MV-4-11 (cell line): ENCODE results near the gene PCNP.
"Not testable (repeated sequence)": the region's sequence is repeated elsewhere in the genome, so short reads cannot be mapped to it uniquely, and the experiment has no call there.

ENCODE experiments used
- DNase-seq: peaks from one replicate; lab custom pipeline; 2025; lab: John Stamatoyannopoulos, UW

PCNP gene, protein sequence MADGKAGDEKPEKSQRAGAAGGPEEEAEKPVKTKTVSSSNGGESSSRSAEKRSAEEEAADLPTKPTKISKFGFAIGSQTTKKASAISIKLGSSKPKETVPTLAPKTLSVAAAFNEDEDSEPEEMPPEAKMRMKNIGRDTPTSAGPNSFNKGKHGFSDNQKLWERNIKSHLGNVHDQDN

DNA sequence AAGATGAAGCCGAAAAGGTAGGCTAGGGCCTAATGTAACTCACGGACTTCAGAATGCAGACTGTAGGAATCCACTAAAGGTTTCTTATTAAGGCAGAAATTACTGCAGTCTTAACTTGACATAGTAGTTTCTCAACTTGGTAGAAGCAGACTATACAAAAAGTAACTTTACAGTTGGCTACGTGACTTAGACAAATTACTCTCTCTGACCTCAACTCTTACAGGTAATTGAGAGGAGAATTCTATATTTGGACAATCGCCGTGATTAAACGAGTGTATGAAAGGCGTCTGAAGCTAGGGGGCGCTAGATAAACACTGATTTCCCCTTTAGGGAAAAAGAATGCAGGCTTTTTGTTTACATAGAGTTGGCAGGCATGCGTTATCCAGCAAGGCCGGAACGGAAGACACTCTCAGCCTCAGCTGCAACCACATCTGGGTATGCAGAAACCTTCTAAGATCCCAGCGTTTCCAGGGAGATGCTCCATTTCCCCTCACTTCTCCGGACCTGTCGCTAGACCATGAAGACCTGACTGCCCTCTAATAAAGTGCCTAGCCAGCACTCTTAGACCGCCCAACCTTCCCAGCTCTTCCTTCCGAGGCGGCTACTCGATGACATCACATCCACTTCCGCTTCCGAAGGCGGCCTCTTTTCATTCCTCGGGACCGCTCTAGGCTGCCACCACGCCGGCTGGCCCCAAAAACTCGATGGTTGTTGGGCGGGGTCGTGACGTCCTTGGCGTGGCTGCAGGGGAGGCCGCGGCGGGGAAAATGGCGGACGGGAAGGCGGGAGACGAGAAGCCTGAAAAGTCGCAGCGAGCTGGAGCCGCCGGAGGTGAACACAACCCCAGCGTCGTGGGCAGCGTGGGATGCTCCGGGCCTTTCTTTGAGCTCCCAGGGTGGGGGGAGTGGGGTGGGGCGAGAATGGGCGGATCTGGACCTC lies at the start of gene PCNP:
TSS of gene PCNP (plus strand) at position 732 of the 939 bp plus-strand sequence. CDS start at position 768, 36 bp downstream.
- peak; percentile 98 for DNase-seq

DNA sequence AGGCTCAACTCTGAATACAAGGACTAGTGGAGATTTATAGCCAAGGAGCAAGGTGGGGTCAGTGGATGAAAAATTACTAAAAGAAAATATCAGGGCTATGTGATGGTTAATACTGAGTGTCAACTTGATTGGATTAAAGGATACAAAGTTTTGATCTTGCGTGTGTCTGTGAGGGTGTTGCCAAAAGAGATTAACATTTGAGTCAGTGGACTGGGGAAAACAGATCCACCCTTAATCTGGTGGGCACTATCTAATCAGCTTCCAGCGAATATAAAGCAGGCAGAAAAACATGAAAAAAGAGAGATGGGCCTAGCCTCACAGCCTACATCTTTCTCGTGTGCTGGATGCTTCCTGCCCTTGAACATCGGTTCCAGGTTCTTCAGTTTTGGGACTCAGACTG lies 46.5 kb upstream of the PCNP start:
- no peak for DNase-seq

DNA sequence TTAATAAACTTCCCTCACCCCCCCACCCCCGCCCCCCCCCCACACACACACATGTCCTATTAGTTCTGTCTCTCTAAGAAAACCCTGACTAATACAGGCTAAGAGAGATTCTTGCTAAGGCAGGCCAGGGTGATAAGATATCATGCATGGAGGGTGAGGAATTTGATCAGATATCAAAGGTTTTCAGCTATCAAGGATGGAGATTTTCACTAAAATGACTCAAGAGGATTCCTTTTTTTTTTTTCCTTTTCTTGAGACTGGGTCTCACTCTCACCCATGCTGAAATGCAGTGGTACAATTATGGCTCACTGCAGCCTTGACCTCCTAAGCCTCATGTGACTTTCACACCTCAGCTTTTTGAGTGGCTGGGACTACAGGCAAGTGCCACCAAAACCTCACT lies 46.1 kb upstream of the PCNP start:
- no peak for DNase-seq

DNA sequence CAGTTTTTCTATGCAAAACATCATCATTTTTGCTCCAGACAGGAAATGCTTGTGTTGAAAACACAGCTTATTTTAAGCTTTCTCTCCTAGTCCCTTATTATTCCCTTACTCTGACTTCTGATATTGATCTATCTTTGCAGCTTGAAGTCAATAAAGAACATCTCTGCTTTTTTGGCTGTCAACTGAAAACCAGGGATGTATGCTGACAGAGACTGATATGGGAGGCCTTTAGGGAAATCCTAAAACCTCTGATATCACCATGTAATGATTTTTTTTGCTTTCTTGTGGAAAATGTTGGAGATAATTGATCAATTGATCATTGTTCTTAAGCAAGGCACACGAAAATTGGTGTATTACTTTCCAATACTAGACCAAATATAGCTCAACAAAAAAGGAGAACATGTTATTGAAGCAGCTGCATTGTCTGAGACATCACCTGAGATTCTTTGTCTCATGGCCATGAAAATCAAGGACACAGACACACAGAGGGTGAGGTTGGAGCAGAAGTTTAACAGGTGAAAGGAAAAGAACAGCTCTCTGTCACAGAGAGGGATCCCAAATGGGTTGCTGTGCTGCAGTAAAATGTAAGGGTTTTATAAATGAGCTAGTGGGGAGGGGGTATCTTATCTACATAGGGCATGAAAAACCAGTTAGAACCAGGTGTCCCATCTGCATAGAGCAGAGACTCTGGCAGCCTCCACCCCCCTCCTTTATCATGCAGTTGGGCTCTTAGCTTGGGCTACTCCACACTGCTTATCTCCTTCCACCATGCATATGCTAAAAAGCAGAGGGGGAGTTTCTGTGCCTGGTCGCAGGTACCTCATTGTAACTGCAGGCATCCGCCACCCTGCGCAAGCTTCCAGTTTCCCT lies 43.9 kb upstream of the PCNP start:
- DNase-seq: no peak

DNA sequence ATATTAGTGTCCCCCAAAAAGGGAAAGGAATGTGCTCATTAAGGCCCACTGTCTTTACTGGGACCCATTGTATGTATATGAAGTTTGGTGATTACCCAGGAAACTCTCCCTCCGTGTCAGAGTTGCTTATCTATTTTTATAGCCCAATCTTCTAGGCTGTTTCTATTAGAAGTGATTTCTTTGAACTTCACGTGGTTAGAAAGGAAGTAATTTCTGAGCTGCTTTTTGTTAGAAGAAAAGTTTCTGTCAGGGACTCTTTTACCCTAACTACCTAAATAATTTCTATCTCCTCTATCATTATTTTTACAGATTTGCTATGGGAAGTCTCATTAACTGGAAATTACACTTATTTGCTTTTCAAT lies 43.3 kb upstream of the PCNP start:
- DNase-seq: no peak

DNA sequence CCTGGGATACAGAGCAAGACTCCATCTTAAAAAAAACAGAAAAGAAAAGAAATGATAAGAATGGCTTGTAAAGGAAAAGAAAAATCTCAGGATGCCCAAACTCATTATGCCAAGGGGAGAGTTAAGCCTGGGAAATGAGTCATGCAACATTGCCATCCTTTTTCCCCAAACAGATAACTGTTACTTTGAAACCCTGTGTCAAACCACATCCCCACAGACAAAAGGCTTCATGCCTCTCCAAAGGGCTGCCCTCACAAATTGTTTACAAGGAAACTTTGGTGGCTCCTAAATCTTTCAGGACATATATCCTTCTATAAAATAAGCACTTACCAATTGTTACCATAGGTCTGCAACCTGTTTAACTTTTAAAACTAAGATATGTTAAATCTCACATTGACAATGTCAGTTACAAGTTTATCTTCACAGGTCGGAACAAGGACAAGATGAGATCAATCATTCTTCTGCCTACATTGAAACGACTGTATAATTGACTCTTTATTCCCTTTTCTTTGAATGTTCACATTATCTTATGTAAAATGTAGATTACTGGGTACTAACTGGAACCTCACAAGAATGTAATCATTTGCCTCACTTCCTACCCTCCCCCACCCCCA lies 42.4 kb upstream of the PCNP start:
- DNase-seq: peak; percentile 74

DNA sequence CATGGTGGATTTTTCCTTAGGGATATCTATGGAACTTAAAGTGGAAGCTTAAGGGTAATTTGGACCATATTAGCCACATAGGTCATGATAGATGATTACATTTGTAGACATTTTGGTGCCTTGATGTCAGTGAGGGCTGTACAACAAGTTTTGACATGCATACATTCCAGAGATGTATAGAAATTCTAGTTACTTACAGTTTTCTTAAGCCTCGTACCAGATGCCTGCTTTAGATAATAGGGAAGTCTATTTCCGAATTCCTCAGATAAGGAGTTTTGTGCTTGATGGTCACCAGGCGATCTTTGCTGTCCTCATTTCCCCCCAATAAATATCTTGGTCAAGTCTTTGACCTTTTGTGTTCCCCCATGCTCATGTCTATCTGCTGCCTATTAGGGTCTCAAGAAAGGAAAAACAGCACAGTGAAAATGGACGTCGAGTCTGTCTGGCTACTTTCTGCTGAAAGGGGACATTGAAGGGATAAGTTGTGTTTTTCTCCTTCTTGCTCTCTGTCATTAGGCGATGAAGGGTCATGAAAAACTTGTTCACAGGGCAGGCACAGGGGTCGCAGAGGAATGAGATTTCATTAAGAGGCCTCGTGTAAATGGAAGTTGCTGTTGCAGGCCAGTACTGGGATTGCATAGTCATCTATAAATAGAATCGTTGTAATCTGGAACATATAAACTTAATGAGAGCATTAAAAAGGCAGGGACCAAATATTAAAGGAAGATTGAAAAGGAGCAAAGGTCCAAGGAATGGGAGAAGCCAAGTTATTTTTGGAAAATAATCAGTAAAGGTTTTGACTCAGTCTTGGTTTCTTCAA lies 41.0 kb upstream of the PCNP start:
- no peak for DNase-seq

DNA sequence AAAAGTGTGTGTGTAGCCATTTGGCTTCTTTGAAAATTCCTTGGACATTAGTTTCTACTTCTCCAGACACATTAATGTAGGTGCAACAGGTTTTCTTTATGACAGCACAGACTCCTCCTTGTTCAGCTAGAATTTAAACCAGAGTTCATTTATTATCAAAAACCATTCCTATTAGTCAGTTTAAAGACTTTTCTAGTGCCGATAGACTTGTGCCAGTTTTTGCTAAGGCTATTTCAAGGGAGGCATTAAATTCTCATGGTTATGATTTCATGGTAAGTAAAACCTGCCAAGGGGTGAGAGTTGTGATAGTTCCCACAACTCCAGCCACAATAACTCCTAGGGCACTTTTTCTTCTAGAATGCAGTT lies 40.4 kb upstream of the PCNP start:
- no peak for DNase-seq

DNA sequence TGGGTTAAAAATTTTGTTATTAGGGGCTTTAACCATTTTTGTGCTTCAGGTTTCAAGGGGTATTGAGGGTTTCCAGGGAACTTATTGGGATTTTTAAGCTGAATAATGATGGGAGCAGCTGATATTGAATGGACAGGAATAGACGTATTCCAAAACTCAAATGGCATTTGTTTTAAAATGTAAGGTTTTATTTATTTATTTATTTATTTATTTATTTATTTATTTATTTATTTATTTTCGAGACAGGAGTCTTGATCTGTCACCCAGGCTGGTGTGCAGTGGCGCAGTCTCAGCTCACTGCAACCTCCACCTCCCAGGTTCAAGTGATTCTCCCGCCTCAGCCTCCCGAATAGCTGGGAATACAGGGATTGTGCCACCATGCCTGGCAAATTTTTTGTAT lies 38.8 kb upstream of the PCNP start:
- DNase-seq: no peak

DNA sequence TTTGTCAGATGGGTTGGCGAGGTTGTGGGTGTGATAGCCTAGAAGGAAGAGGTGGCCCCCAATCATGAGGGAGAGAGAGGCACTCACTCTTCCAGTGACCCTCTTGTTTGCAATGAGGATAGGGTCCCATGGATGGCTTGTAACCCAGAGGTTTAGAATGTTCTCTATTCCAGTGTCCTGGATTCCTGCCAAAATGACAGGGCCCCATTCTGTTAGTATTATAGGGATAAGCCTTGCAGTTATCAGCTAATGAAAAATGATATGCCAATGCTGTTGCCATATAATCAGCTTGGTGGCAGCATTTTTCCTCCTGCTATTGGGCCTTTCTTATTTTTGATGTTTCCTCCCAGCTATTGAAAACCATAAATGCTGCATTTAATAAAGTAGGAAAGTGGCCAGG lies 37.7 kb upstream of the PCNP start:
- no peak for DNase-seq

DNA sequence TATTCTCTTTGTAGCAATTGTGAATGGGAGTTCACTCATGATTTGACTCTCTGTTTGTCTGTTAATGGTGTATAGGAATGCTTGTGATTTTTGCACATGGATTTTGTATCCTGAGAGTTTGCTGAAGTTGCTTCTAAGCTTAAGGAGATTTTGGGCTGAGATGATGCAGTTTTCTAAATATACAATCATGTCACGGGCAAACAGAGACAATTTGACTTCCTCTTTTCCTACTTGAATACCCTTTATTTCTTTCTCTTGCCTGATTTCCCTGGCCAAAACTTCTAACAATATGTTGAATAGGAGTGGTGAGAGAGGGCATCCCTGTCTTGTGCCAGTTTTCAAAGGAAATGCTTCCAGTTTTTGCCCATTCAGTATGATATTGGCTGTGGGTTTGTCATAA lies 37.0 kb upstream of the PCNP start:
- DNase-seq: peak; percentile 28

DNA sequence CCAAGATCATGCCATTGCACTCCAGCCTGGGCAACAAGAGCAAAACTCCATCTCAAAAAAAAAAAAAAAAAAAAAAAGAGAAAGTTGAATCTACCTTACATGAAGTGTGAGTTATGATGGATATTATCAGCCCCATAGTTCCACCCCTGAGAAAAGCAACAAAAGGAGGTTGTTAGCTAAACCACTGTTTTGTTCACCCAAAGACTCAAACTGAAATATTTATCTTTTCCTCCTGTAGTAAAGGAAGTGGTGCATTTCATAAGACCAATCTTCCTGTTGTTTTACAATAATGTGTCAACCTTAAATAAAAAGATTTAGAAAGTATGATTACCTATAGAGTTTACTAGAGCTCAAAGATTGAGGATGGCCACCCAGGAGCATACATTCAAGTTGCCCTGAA lies 31.0 kb upstream of the PCNP start:
- no peak for DNase-seq

DNA sequence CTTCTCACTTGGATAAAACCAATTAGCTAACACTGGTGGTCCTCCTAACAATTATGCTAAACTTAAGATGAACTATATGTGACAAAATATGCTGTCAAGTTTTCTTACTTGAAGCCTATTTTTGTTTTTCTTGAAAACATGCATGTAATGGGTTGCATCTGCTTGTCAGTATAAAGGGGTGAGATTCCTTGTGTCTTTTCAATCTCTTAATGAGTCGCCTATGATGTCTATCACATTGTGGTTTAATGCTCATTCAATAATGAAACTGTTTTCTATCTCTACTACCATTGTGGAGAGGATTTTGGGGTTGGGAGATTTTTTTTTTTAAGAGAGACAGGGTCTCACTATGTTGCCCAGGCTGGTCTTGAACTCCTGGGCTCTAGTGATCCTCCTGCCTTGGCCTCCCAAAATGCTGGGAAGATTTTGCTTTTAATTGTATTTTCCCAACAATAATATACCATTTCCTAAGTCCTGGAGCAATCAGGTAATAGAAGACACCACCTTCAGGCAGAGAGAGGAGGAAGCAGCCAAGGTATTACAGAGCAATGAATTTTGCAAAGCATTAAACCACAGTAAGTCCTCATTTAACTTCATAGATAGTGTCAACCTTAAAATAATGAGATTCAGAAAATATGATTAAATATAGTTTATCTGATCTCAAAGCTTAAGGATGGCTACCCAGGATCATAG lies 29.7 kb upstream of the PCNP start:
- DNase-seq: no peak

DNA sequence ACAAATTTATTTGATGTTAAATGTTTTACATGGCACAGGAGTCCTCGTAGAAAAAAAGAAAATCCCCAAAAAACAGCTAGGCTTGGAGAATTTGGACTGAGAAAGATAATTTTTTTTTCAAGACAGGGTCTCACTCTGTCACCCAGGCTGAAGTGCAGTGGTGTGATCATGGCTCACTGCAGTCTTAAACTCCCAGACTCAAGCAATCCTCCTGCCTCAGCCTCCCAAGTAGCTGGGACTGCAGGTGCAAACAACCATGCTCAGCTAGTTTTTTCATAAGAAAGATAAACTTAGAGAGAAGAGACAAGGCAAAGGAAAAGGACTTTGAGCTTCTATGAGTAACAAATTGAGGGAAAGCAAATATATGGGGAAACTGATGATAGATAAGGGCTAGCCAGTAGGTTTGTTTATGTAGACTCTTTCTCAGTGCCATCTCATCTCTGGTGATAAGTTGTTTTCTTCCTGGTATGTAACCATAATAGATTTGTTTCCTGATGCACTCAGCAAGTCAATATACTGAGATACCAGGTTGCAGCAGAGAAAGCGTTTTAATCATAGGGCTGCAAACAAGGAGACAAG lies 25.4 kb upstream of the PCNP start:
- DNase-seq: no peak

DNA sequence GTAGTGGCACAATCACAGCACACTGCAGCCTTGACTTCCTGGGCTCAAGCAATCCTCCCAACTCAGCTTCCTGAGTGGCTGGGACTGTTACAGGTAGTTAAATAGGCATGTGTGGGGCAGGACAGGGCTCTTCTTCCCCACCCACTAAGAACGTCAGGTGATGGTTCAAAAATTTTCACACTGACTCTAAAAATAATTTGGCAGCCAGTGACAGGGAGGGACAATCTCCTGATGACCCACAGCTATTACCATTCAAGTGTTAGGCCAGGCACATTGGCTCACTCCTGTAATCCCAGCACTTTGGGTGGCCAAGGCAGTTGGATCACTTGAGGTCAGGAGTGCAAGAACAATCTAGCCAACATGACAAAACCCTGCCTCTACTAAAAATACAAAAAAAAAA lies 24.5 kb upstream of the PCNP start:
- DNase-seq: no peak

DNA sequence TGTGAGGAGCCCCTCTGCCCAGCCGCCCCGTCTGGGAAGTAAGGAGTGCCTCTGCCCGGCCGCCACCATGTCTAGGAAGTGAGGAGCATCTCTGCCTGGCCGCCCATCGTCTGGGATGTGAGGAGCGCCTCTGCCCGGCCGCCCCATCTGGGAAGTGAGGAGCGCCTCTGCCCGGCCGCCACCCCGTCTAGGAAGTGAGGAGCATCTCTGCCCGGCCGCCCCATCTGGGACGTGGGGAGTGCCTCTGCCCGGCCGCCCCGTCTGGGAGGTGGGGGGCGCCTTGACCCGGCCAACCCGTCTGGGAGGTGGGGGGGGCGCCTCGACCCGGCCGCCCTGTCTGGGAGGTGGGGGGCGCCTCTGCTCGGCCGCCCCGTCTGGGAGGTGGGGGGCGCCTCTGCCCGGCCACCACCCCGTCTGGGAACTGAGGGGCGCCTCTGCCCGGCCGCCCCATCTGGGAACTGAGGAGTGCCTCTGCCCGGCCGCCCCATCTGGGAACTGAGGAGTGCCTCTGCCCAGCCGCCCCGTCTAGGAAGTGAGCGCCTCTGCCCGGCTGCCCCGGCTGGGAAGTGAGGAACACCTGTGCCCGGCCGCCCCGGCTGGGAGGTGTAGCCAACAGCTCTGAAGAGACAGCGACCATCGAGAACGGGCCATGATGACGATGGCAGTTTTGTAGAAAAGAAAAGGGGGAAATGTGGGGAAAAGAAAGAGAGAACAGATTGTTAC lies 22.5 kb upstream of the PCNP start:
- not testable (repeated sequence) for DNase-seq

DNA sequence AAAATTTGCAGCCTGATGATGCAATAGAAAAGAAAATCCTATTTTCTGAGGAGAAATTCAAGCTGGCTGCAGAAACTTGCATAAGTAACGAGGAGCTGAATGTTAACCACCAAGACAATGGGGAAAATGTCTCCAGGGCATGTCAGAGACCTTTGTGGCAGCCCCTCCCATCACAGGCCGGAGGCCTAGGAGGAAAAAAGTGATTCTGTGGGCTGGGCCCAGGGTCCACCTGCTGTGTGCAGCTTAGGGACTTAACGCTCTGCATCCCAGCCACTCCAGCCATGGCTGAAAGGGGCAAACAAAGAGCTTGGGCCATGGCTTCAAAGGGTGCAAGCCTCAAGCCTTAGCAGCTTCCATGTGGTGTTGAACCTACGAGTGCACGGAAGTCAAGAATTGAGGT lies 20.6 kb upstream of the PCNP start:
- DNase-seq: peak; percentile 63

DNA sequence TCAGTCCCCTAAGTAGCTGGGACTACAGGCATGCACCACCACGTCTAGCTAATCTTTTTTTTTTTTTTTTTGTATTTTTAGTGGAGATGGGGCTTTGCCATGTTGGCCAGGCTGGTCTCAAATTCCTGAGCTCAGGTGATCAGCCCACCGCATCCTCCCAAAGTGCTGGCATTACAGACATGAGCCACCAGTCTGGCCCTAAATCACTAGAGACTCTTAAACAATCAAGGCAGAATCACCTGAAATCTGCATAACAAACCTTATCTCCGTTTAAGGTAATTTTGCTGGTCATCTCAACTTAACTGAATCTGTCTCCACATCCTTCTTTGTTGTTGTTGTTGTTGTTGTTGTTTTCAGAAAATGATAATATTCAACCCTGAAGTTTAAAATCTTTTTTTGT lies 17.9 kb upstream of the PCNP start:
- DNase-seq: no peak

DNA sequence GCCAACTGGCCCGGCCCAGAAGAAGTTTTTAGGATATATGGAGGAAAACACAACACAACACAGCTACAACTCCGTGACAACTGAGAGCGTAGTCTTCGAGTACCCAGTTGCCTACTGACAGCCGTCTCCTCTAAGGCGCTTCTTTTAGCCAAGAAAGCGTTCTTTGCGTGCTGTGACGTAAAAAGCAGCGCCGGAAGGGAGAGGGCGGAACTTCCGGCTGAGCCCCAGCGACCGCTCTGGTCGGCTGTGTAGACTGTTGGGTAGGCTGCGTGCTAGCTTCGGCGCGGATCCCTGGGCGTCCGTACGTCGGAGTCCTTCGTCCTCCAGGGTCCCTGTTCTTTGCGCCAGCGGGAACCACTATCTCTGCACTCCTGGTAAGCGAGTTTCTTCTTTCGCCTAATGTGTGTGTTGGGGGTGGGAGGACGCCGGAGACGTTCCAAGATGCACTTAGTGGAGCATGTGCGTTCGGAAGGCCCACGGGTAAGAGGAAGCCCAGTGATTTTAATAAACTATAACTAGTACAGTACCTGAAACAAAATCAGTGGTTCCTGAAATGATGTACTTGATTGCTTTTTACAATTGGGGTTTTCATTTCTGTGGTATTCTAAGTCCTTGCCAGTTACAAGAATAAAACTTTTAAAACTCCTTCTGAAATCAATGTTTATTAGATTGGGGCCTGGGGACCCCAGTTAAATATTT lies 12.2 kb upstream of the PCNP start, which contains the start of gene TRMT10C:
TSS of gene TRMT10C (plus strand) at position 239 of the 699 bp plus-strand sequence. CDS start 2,914 bp downstream, outside the sequence.
- DNase-seq: peak; percentile 93
